ENCODE measurements around the gene PPP1R15B. TPM values are rescaled to one million over a fixed set of nuclear protein-coding genes. Genes with fewer than 3 reads are reported as not detected.

The PPP1R15B gene
- total RNA-seq, 1 donor = 23.9 TPM

DNA sequence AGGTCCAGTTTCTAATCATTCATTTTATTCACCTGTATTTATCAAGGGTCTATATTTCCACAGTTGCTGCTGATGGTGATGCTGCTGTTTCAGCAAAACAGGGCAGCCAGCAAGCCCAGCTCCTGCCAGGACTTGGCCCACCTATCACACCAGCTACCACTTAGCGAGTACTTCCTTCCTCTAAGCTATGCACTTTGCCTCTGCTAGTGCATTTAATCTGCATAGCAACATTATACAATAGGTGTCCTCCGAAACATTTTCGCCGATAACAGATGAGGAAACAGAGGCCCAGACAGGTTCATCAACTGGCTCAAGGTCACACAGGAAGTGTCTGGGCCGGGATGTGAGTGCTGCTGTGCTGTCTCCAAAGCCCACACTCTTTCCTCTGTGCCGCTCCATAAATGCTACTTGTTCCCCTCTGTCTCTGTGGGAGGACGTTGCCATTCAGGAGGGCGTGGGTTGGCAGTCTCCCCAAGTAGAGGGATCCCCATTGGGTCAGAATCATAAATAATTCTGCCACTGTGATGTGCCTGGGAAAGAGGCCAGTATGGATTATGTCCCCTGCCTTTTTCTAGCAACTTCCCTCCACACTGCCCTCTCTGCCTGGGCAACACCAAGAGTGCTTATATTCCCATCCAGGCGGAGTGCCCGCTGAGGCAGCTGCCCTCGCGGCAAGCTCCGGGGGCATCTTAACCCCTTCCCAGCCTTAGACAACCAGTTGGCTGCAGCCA, 42.5 kb downstream of the PPP1R15B start:
- H3K27me3 ChIP-seq (ENCODE audit: insufficient read depth, low read length) = peaks cover 67% of the 10 kb centered on the region
- TF ChIP-seq CTCF (IDR thresholded peaks at IDR 0.05; ENCODE audit: extremely low read depth, low read depth, low read length) = no peak

GRCh38 chr1:204367956-204368355, 43.7 kb downstream of the PPP1R15B start:
- DNase-seq (ENCODE audit: insufficient read length, low spot score, missing footprints) = no peak
- no peaks in the 10 kb centered on the region for H3K9me3 ChIP-seq (ENCODE audit: low read depth, low read length)
- peaks cover 6% of the 10 kb centered on the region for H3K4me1 ChIP-seq (ENCODE audit: insufficient read depth, low read length)
- TF ChIP-seq CTCF (IDR thresholded peaks at IDR 0.05; ENCODE audit: extremely low read depth, low read depth, low read length) = no peak
- H3K27ac ChIP-seq (ENCODE audit: low read depth, low read length) = no peak overlapping the region
- no peak overlapping the region for H3K4me3 ChIP-seq (ENCODE audit: insufficient read depth, low read length)
- H3K4me2 ChIP-seq (ENCODE audit: insufficient read depth, low read length) = no peak overlapping the region
- H3K27me3 ChIP-seq (ENCODE audit: insufficient read depth, low read length) = peaks cover 58% of the 10 kb centered on the region
- H3K36me3 ChIP-seq (ENCODE audit: insufficient read depth, low read length) = no peaks in the 10 kb centered on the region
- no peak overlapping the region for H2AFZ ChIP-seq (ENCODE audit: low read length)
- H4K20me1 ChIP-seq (ENCODE audit: insufficient read depth, low read length) = no peaks in the 10 kb centered on the region
- no peaks in the 10 kb centered on the region for H3K79me2 ChIP-seq (ENCODE audit: insufficient read depth, low read length)

More for the DNA sequence above, 42.5 kb downstream of the PPP1R15B start:
- Histone ChIP-seq H2AFZ (ENCODE audit: low read length) (no peak overlapping the region), H3K4me1 (ENCODE audit: insufficient read depth, low read length) (no peaks in the 10 kb centered on the region), H3K4me2 (ENCODE audit: insufficient read depth, low read length) (no peak overlapping the region), H3K79me2 (ENCODE audit: insufficient read depth, low read length) (no peaks in the 10 kb centered on the region), H4K20me1 (ENCODE audit: insufficient read depth, low read length) (no peaks in the 10 kb centered on the region), H3K27ac (ENCODE audit: low read depth, low read length) (no peak overlapping the region), H3K36me3 (ENCODE audit: insufficient read depth, low read length) (no peaks in the 10 kb centered on the region), H3K9me3 (ENCODE audit: low read depth, low read length) (no peaks in the 10 kb centered on the region), H3K4me3 (ENCODE audit: insufficient read depth, low read length) (no peak overlapping the region)
- DNase-seq (ENCODE audit: insufficient read length, low spot score, missing footprints) = no peak

DNA sequence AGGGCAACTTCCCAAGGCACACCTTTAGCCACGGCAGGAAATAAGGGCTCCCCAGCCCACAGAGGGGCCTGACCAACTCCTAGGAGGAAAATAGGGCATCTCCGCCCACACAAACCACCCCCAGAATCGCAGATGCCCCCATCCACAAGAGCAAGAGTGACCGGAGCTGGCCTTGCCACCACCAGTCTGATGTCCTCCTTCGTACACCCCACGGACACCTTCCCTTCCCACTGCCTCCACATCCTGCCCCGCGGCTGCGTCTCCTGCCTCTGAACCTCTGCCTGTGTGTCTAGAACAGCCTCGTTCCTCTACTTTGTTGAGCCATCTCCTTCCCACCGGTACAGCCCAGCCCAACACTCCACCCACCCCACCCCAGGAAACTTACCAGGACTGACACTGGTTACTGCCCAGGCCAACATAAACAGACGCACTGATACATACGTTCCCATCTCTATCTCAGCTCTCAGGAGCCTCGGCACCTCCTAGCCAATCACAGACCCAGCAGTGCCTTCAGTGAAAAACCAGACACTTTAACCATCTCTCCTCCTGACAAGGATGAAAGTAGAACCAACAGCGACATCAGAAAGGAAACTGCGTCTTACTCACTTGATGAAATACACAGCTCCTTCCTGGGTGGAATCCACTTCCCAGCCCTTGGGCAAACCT, 44.3 kb downstream of the PPP1R15B start:
- TF ChIP-seq CTCF (IDR thresholded peaks at IDR 0.05; ENCODE audit: extremely low read depth, low read depth, low read length) = no peak
- no peaks in the 10 kb centered on the region for H3K9me3 ChIP-seq (ENCODE audit: low read depth, low read length)
- no peaks in the 10 kb centered on the region for H4K20me1 ChIP-seq (ENCODE audit: insufficient read depth, low read length)
- peaks cover 55% of the 10 kb centered on the region for H3K27me3 ChIP-seq (ENCODE audit: insufficient read depth, low read length)
- no peak overlapping the region for H3K4me2 ChIP-seq (ENCODE audit: insufficient read depth, low read length)
- DNase-seq (ENCODE audit: insufficient read length, low spot score, missing footprints) = no peak
- H3K79me2 ChIP-seq (ENCODE audit: insufficient read depth, low read length) = no peaks in the 10 kb centered on the region
- H3K27ac ChIP-seq (ENCODE audit: low read depth, low read length) = no peak overlapping the region
- peaks cover 6% of the 10 kb centered on the region for H3K4me1 ChIP-seq (ENCODE audit: insufficient read depth, low read length)
- no peak overlapping the region for H3K4me3 ChIP-seq (ENCODE audit: insufficient read depth, low read length)
- H3K36me3 ChIP-seq (ENCODE audit: insufficient read depth, low read length) = no peaks in the 10 kb centered on the region
- H2AFZ ChIP-seq (ENCODE audit: low read length) = no peak overlapping the region

- Histone ChIP-seq H3K36me3 (ENCODE audit: insufficient read depth, low read length) (no peaks in the 10 kb centered on the region), H3K27me3 (ENCODE audit: insufficient read depth, low read length) (peaks cover 49% of the 10 kb centered on the region), H3K4me1 (ENCODE audit: insufficient read depth, low read length) (peaks cover 6% of the 10 kb centered on the region), H3K79me2 (ENCODE audit: insufficient read depth, low read length) (no peaks in the 10 kb centered on the region), H3K27ac (ENCODE audit: low read depth, low read length) (no peak overlapping the region), H3K9me3 (ENCODE audit: low read depth, low read length) (no peaks in the 10 kb centered on the region), H3K4me3 (ENCODE audit: insufficient read depth, low read length) (no peak overlapping the region), H2AFZ (ENCODE audit: low read length) (no peak overlapping the region), H3K4me2 (ENCODE audit: insufficient read depth, low read length) (no peak overlapping the region), H4K20me1 (ENCODE audit: insufficient read depth, low read length) (no peaks in the 10 kb centered on the region)
- DNase-seq (ENCODE audit: insufficient read length, low spot score, missing footprints) = no peak
- peak; percentile 41 for TF ChIP-seq CTCF (IDR thresholded peaks at IDR 0.05; ENCODE audit: extremely low read depth, low read depth, low read length)
These were observed 44.9 kb downstream of the PPP1R15B start for GRCh38 chr1:204366759-204367158.

Measured in osteoblast (primary cell).